Coronary artery (tissue), 2 donors: Measurements from ENCODE around the gene BATF3.
A peak's percentile ranks its signal among the peaks of the same experiment; 100 is the strongest.

Experiments
- DNase-seq: peaks from one replicate; pipeline ENCODE4 v3.0.0-alpha.2; 2017; ENCODE audit warnings: low spot score
- H3K27ac ChIP-seq, 2 donors: fragments of 200-600 bp; sonication (generic); one replicate each; pipeline ENCODE4 v1.5.1; 2016 to 2019
- H3K4me3 ChIP-seq: fragments of 200-600 bp; sonication (generic); 2 replicates; pipeline ENCODE4 v1.5.1; 2016; ENCODE audit warnings: mild to moderate bottlenecking, moderate library complexity
- TF ChIP-seq, protein P1 (sequence below): fragments of 200-600 bp; sonication (generic); IDR thresholded peaks from one replicate; pipeline ENCODE4 v1.5.1; 2019; ENCODE audit warnings: antibody characterized with exemption

Gene BATF3

GRCh38 chr1:212683357-212683722 lies 16.3 kb downstream of the BATF3 start:
- TF ChIP-seq, protein P1, sequence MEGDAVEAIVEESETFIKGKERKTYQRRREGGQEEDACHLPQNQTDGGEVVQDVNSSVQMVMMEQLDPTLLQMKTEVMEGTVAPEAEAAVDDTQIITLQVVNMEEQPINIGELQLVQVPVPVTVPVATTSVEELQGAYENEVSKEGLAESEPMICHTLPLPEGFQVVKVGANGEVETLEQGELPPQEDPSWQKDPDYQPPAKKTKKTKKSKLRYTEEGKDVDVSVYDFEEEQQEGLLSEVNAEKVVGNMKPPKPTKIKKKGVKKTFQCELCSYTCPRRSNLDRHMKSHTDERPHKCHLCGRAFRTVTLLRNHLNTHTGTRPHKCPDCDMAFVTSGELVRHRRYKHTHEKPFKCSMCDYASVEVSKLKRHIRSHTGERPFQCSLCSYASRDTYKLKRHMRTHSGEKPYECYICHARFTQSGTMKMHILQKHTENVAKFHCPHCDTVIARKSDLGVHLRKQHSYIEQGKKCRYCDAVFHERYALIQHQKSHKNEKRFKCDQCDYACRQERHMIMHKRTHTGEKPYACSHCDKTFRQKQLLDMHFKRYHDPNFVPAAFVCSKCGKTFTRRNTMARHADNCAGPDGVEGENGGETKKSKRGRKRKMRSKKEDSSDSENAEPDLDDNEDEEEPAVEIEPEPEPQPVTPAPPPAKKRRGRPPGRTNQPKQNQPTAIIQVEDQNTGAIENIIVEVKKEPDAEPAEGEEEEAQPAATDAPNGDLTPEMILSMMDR = no peak
- no peak overlapping the region for H3K4me3 ChIP-seq

GRCh38 chr1:212680680-212681389 lies 18.8 kb downstream of the BATF3 start:
- no peak for DNase-seq
- H3K4me3 ChIP-seq = no peak overlapping the region
- TF ChIP-seq, protein P1 = no peak
- no peak overlapping the region for H3K27ac ChIP-seq

More at GRCh38 chr1:212683357-212683722, 16.3 kb downstream of the BATF3 start:
- DNase-seq = peak; percentile 64
- H3K27ac ChIP-seq = no peak overlapping the region

DNA sequence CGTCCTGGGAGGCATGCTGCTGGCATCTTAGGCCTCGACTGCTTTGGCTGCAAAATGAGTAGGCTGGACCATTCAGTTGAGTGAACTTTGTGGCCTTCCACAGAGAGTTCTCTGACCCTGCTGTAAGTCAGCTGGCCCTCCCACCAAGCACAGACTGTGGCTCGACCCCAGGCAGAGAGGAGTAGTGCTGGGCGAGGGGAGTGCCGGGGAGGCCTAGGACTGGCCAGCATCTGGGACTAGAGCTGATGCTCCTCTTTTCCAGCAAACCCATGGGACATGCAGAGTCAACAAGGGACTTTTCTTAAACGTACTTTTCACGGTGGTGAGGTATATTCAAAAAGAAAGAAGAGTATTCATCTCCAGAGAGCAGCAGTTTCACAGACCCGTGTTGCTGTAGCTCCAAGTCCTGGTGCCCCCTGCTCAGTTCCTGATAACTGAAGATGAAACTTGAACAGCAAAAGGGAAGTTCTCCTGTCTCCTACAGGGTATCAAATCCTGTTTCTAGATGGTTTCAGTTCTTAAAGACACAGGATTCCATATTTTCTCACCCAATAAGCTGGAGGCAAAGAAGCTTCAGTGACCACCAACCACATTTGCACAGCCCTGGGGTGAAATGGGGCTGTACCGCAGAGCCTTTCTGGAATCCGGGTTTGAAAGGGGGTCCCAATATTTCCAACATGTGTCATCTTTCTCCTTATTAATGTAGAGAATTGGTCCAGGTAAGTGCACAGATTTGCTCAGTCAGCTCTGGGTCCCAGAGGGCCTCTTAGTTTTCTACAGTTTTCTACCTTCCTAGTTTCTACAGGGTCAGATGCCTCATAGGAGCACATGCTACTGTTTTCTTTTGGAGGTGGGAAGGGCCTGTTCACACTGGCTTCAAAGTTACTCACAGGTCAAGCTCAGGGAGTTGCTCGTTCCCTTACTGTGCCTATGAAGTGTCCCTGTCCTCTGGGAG lies 20.9 kb downstream of the BATF3 start:
- DNase-seq = peak; percentile 31
- H3K4me3 ChIP-seq = no peak overlapping the region
- TF ChIP-seq, protein P1 = no peak
- no peak overlapping the region for H3K27ac ChIP-seq

- Histone ChIP-seq H3K27ac (no peak overlapping the region), H3K4me3 (no peak overlapping the region)
- TF ChIP-seq, protein P1 = no peak
- peak; percentile 11 for DNase-seq
Observed at GRCh38 chr1:212677573-212677972, 22.1 kb downstream of the BATF3 start.

- TF ChIP-seq, protein P1 = no peak
- Histone ChIP-seq H3K27ac (no peak overlapping the region), H3K4me3 (no peak overlapping the region)
- DNase-seq = no peak
Observed at GRCh38 chr1:212677136-212677535, 22.5 kb downstream of the BATF3 start.

DNA sequence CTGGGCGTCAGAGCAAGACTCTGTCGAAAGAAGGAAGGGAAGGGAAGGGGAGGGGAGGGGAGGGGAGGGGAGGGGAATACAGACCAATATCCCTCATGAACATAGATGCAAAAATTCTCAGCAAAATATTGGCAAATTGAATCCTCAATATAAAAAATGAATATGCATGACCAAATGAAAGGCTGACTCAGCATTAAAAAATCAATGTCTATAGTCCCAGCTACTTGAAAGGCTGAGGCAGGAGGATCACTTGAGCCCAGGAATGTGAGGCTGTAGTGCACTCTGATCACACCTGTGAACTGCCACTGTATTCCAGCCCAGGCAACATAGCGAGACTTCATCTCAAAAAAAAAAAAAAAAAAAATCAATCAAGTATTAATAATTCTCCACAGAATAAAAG lies 24.0 kb downstream of the BATF3 start:
- Histone ChIP-seq H3K27ac (no peak overlapping the region), H3K4me3 (no peak overlapping the region)
- DNase-seq = no peak
- TF ChIP-seq, protein P1 = no peak
